ENCODE data around the gene GLI3. TPM values are rescaled to one million over a fixed set of nuclear protein-coding genes. Genes with fewer than 3 reads are reported as not detected.

The GLI3 gene
- total and polyA plus RNA-seq, 12 donors, result 0.51 to 9.1 (median 5.3) TPM

GRCh38 chr7:42242381-42242780 is 5.4 kb upstream of the GLI3 start:
- H3K36me3 ChIP-seq, result no peaks in the 10 kb centered on the region
- peaks cover 0 to 20% (median 0%) of the 10 kb centered on the region in 7 donors for H3K27me3 ChIP-seq
- ATAC-seq, result no peak
- WGBS, 2 donors, result 76 to 81% methylated on average over 3 of the region's 3 CpGs
- H3K27ac ChIP-seq, result no peak overlapping the region
- H3K9me3 ChIP-seq, result no peaks in the 10 kb centered on the region
- TF ChIP-seq CTCF (IDR thresholded peaks at IDR 0.05), result no peak
- intact Hi-C loops (cut with DNase I), result no loop called here
- DNase-seq, result no peak
- peaks cover 0 to 14% (median 0%) of the 10 kb centered on the region in 9 donors for H3K4me1 ChIP-seq
- no peak overlapping the region for H3K4me3 ChIP-seq

DNA sequence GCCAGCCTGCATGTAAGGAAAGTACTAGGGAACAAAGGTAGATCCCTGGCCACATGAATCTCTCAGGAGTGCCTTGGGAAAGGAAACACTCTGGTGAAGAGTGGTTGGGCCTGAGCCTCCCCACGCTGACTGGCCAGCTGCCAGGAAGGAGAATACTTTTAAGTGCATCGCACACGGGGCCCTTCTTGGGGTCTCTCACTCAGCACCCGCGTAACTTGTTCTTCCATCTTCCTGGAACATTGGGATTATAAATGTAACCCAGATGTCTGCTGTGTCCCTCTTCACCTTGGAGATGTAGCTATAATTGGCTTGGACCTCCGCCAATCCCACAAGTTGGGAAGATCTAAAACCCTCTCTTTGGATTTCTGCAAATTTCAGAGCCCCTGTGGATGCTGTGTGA is 4.4 kb upstream of the GLI3 start:
- Histone ChIP-seq H3K4me3 (no peak overlapping the region), H3K36me3 (no peaks in the 10 kb centered on the region), H3K4me1 (peaks cover 0 to 14% (median 0%) of the 10 kb centered on the region in 9 donors), H3K27me3 (peaks cover 0 to 28% (median 0%) of the 10 kb centered on the region in 7 donors), H3K27ac (no peak overlapping the region), H3K9me3 (no peaks in the 10 kb centered on the region)
- intact Hi-C loops (cut with DNase I), result no loop called here
- 55 to 59% methylated on average over 6 of the region's 6 CpGs for WGBS, 2 donors
- ATAC-seq (no peak), DNase-seq (no peak)
- no peak for TF ChIP-seq CTCF (IDR thresholded peaks at IDR 0.05)

DNA sequence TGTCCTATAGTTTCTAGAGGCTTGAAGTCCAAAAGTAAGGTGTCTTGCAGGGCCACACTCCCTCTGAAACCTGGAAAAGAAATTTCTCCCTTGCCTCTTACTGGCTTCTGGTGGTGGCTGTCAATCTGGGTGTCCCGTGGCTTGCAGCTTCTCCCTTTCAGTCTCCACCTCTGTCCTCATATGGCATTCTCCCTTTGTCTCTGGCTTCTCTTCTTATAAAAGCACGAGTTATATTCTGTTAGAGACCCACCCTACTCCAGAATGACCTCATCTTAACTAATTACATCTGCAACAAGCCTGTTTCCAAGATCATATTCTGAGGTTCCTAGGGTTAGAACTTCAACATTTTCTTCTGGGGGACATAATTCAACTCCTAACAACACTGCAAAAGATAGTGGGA is 3.4 kb upstream of the GLI3 start:
- peaks cover 0 to 20% (median 7%) of the 10 kb centered on the region in 9 donors for H3K4me1 ChIP-seq
- no peaks in the 10 kb centered on the region for H3K36me3 ChIP-seq
- intact Hi-C loops (cut with DNase I), result no loop called here
- 68% methylated on average over 2 of the region's 2 CpGs for WGBS, 2 donors
- no peak overlapping the region for H3K4me3 ChIP-seq
- DNase-seq, result no peak
- no peak for TF ChIP-seq CTCF (IDR thresholded peaks at IDR 0.05)
- no peak for ATAC-seq
- peaks cover 0 to 38% (median 0%) of the 10 kb centered on the region in 7 donors for H3K27me3 ChIP-seq
- H3K27ac ChIP-seq, result no peak overlapping the region
- no peaks in the 10 kb centered on the region for H3K9me3 ChIP-seq

GRCh38 chr7:42238709-42239366 is 1.8 kb upstream of the GLI3 start:
- no peak for TF ChIP-seq CTCF (IDR thresholded peaks at IDR 0.05)
- Histone ChIP-seq H3K27me3 (peaks cover 0 to 54% (median 0%) of the 10 kb centered on the region in 7 donors), H3K4me3 (peak overlapping the region in 1 of 10 donors; percentile 66), H3K27ac (peak overlapping the region in 9 of 10 donors; percentile 50 to 81 (median 71)), H3K4me1 (peaks cover 0 to 19% (median 11%) of the 10 kb centered on the region in 9 donors), H3K9me3 (no peaks in the 10 kb centered on the region), H3K36me3 (no peaks in the 10 kb centered on the region)
- 70 to 74% methylated on average over 15 of the region's 15 CpGs for WGBS, 2 donors
- no peak for ATAC-seq
- intact Hi-C loops (cut with DNase I), result loop anchor here in 3 of 10 donors (5.0 to 10.0 kb wide), 3 partner anchors 134 to 257 kb away; no protein-coding TSS in a partner anchor
- no peak for DNase-seq
